GM10266 (cell line): Measurements from ENCODE around the gene PTPN21.

Experiments
- DNase-seq: peaks from one replicate; pipeline ENCODE4 v3.0.0; 2012; ENCODE audit errors: extremely low spot score
- TF ChIP-seq, protein P1 (sequence below): IDR thresholded peaks from 2 replicates; pipeline ENCODE4 v1.5.1; 2012; ENCODE audit warnings: mild to moderate bottlenecking, low read depth; ENCODE audit not compliant: control insufficient read depth, insufficient read depth; ENCODE audit errors: missing control alignments

The PTPN21 gene

DNA sequence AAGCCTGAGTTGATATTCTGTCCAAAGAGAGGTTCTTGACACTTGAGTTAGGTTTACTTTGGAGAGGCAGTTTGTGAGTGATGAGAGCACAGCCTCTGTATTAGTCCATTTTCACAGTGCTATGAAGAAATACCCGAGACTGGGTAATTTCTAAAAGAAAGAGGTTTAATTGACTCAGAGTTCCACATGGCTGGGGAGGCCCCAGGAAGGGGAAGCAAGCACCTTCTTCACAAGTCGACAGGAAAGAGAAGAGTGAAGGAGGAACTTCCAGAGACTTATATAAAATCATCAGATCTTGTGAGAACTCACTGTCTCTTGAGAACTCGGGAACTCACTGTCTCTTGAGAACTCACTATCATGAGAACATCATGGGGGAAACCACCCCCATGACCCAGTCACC is 13.4 kb upstream of the PTPN21 start:
- TF ChIP-seq, protein P1, sequence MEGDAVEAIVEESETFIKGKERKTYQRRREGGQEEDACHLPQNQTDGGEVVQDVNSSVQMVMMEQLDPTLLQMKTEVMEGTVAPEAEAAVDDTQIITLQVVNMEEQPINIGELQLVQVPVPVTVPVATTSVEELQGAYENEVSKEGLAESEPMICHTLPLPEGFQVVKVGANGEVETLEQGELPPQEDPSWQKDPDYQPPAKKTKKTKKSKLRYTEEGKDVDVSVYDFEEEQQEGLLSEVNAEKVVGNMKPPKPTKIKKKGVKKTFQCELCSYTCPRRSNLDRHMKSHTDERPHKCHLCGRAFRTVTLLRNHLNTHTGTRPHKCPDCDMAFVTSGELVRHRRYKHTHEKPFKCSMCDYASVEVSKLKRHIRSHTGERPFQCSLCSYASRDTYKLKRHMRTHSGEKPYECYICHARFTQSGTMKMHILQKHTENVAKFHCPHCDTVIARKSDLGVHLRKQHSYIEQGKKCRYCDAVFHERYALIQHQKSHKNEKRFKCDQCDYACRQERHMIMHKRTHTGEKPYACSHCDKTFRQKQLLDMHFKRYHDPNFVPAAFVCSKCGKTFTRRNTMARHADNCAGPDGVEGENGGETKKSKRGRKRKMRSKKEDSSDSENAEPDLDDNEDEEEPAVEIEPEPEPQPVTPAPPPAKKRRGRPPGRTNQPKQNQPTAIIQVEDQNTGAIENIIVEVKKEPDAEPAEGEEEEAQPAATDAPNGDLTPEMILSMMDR, result no peak
- no peak for DNase-seq

DNA sequence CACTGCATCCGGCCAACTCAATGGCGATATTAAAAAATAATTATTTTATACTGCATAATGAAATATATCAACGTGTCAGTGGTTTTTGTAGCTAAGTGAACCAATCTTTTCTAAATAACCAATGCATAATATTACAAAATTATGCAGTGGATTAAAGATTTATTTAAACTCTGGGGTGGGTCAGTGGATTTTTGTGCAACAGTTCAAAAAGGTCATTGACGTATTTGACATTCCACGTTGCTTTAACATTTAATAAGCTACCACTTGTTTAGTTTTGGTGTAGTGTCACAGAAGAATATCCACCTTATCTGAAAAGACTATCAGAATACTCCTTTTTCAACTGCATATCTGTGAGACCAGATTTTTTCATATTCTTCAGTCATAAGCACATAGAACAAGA is 10.6 kb upstream of the PTPN21 start:
- TF ChIP-seq, protein P1, result no peak
- no peak for DNase-seq

DNA sequence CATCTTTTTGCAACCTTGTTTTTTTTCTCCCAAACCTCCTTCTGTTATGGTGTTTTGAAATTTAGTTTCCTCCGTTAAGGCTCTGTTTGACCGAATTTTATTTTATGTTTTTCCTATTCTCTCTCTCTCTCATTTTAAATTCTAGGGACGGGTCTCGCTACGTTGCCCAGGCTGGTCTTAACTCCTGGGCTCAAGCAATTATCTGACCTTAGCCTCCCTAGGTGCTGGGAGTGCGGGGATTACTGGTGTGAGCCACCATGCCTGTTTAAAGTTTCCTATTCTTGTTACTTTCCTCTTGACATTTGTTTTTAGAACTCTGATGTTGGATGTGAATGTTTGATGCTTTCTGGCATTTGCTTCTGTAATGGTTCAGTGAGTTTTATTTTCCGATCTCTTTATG is 9.0 kb upstream of the PTPN21 start:
- TF ChIP-seq, protein P1, result no peak
- DNase-seq, result no peak

DNA sequence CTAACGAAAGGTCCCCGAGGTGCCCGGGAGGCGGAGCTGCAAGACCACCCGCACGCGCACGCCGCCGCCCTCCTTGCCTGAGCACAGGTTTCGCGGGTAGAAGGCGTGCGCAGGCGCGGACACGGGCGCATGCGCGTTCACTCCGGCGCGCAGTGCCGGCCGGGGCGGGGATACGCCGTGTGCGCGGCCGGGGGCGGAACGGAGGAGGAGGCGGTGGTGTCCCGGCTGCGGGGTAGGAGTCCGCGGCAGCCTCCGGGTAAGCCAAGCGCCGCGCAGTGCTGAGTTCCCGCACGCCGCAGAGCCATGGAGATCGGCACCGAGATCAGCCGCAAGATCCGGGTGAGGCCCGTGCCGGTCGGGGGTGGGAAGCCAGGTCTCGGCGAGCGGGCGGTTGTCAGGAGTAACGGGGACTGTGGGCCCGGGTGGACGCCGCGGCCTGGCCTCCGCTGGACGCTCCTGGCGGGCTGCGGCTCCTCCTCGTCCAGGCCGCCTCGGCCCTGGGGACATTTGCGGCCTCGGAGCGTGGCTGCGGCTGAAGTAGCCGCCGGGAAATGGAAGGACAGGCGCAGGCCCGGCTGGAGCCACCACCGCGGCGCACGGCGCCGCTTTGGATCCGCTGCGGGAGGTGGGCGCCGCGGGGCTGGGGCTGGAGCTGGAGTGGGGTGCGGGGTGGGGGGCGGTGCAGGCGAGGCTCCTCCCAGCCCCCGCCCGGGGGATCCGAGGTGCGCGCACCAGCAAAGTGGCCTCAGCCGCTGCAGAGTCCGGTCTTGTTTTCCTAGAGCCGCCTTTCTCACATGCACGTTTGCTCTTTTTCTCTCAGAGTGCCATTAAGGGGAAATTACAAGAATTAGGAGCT is 8.3 kb upstream of the PTPN21 start, which contains the start of gene ZC3H14:
TSS of gene ZC3H14 (plus strand) at position 207 of the 856 bp plus-strand sequence. CDS start at position 304, 97 bp downstream.
- TF ChIP-seq, protein P1, result peak; percentile 46
- DNase-seq, result peak; percentile 97

DNA sequence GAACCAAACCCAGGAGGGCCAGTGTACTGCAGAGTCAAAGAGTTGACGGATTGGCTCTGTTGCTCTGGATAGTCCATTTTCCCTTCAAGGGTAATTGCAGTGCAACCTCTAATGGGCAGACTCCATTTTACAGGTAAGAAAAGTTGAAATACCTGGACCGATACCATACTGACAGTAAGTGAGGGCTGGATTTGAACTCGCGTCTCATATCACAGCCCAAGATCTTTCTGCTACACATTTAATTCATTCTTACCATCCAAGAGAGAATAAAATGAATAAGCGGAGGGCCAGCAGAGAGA is 7.7 kb upstream of the PTPN21 start:
- no peak for DNase-seq
- TF ChIP-seq, protein P1, result no peak

DNA sequence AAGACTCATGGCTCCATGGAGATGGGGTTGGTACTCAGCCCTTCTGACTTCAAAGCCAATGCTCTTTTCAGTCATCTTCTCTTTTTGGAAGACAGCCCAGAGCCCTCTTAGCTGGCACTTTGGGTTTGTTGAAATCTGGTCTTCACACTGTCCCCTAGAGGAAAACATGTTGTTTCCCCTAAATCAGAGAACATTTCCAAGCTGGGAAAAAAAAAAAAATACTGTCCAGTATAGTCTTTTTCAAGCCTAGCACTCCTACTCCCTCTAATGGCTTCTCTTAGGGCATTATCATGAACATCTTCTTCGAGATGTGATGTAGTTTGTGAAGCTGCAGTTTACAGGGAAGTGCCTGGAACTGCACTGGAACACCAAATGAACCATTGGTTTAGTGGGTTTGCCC is 5.0 kb upstream of the PTPN21 start:
- TF ChIP-seq, protein P1, result peak; percentile 23
- no peak for DNase-seq

DNA sequence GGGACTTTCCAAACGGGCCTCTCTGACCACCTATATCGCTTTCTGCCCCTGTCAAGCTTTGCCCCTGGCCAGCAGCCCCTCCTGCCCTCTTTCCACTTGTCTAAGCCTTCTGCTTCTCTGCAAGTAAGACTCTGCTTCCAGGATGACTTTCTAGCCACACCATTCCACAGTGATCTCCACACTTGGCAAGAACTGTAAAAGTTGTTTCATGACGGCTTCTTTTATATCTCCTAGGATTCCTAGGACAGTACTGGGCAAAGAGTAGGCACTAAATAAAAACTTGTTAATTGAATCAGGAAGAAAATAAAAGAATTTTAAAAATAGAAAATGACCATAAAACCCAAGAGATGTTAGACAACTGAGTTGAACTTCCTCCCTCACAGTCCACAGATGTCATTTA is 1.8 kb upstream of the PTPN21 start:
- TF ChIP-seq, protein P1, result no peak
- no peak for DNase-seq
